Measurements from ENCODE around the gene RBPJ. TPM values are rescaled to one million over a fixed set of nuclear protein-coding genes. Genes with fewer than 3 reads are reported as not detected.

Gene RBPJ
- polyA plus RNA-seq, 4 donors = 13.0 to 50.6 (median 17.8) TPM

DNA sequence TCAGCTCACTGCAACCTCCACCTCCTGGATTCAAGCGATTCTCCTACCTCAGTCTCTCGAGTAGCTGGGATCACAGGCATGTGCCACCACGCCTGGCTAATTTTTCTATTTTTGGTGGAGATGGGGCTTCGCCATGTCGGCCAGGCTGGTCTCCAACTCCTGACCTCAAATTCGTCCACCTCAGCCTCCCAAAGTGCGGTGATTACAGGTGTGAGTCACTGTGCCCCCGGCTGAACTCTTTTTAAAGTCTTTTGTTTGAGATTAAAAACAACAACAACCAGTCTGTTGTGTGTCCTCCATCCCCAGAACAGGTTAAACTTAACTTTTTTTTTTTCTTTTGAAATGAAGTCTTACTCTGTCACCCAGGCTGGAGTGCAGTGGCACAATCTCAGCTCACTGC is 36.3 kb upstream of the RBPJ start:
- FAIRE-seq (no peak), DNase-seq (no peak)
- Histone ChIP-seq H3K9me3 (ENCODE audit: control insufficient read depth in 2 of 2, insufficient read depth in 1 of 2, low read depth in 1 of 2, low read length in 1 of 2) (no peaks in the 10 kb centered on the region), H3K27ac (ENCODE audit: low read depth in 1 of 3, low read length in 2 of 3) (no peak overlapping the region), H3K27me3 (ENCODE audit: control insufficient read depth in 3 of 3, insufficient read depth in 3 of 3, low read length in 3 of 3) (no peaks in the 10 kb centered on the region), H3K36me3 (ENCODE audit: control insufficient read depth in 3 of 3, insufficient read depth in 2 of 3, low read depth in 1 of 3, low read length in 3 of 3) (no peaks in the 10 kb centered on the region), H3K4me3 (ENCODE audit: low read depth in 1 of 3, low read length in 3 of 3) (no peak overlapping the region), H3K4me1 (ENCODE audit: control insufficient read depth in 3 of 3, insufficient read depth in 2 of 3, low read depth in 1 of 3, low read length in 2 of 3) (no peaks in the 10 kb centered on the region)
- 71 to 85% (median 74%) methylated on average over 8 of the region's 8 CpGs for WGBS, 3 donors

DNA sequence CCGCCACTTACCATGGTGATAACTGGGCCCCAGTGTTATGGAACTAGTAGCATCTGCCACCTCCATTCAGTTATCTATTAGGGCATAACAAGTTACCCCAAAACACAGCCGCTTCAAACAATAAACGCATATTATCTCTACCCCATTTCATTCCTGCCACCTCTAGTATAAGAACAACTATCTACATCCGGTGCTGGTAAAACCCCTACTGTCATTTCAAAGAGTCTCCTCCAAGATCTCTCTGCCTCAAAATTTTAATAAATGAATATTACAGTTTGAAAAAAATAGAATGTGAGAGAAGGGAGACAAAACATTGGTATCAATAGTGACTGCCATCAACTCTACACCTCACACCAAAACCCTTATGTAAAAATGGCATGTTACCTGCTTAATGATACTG is 35.5 kb upstream of the RBPJ start:
- no peaks in the 10 kb centered on the region for H3K4me1 ChIP-seq (ENCODE audit: control insufficient read depth in 3 of 3, insufficient read depth in 2 of 3, low read depth in 1 of 3, low read length in 2 of 3)
- no peaks in the 10 kb centered on the region for H3K27me3 ChIP-seq (ENCODE audit: control insufficient read depth in 3 of 3, insufficient read depth in 3 of 3, low read length in 3 of 3)
- no peak overlapping the region for H3K27ac ChIP-seq (ENCODE audit: low read depth in 1 of 3, low read length in 2 of 3)
- 86 to 92% (median 87%) methylated on average over 4 of the region's 4 CpGs for WGBS, 3 donors
- no peak overlapping the region for H3K4me3 ChIP-seq (ENCODE audit: low read depth in 1 of 3, low read length in 3 of 3)
- no peaks in the 10 kb centered on the region for H3K9me3 ChIP-seq (ENCODE audit: control insufficient read depth in 2 of 2, insufficient read depth in 1 of 2, low read depth in 1 of 2, low read length in 1 of 2)
- H3K36me3 ChIP-seq (ENCODE audit: control insufficient read depth in 3 of 3, insufficient read depth in 2 of 3, low read depth in 1 of 3, low read length in 3 of 3) = no peaks in the 10 kb centered on the region
- FAIRE-seq (no peak), DNase-seq (no peak)

DNA sequence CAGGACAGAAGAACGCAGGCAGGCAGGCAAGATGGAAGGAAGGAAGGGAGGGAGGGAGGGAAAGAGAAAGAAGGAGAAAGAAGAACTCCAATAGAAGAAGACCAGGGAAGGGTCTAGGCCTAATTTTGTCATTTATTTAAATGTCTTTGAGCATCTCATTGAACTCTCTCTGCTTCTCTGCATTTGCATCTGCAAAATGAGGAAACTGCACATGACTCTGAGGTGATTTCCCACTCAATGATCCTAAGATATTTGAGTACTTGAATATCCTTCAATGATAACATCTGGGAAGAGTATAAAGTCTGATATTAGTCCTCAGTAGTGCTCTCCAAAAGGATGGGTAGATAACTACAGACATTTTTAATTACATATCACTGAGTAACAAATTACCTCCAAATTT is 33.1 kb upstream of the RBPJ start:
- H3K27ac ChIP-seq (ENCODE audit: low read depth in 1 of 3, low read length in 2 of 3) = no peak overlapping the region

DNA sequence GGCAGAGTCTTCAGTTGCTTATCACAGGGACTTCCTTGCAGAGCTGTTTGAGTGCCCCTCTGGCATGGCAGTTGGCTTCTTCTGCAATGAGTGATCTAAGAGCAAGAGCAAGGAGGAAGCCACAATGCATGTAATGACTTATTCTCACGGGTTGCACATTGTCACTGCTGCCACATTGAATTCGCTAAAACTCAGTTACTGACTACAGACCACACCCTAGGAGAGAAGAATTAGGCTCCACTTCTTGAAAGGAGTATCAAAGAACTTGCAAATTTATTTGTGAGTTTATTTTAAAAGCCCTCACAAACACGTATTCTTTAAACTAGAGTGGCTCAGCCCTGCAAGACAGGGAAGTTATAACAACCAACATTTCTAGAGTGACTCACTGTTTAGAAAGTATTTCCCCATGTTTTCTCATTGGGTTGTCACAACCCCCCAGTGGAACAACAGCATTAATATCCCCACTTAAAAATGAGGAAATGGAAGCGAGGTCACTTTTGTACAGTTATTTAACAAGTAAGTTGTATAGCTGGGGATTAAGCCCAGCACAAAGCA is 32.4 kb upstream of the RBPJ start:
- no peak for DNase-seq
- Histone ChIP-seq H3K27ac (ENCODE audit: low read depth in 1 of 3, low read length in 2 of 3) (peak overlapping the region in 1 of 3 donors; percentile 25), H3K27me3 (ENCODE audit: control insufficient read depth in 3 of 3, insufficient read depth in 3 of 3, low read length in 3 of 3) (no peaks in the 10 kb centered on the region), H3K4me1 (ENCODE audit: control insufficient read depth in 3 of 3, insufficient read depth in 2 of 3, low read depth in 1 of 3, low read length in 2 of 3) (no peaks in the 10 kb centered on the region), H3K4me3 (ENCODE audit: low read depth in 1 of 3, low read length in 3 of 3) (no peak overlapping the region), H3K9me3 (ENCODE audit: control insufficient read depth in 2 of 2, insufficient read depth in 1 of 2, low read depth in 1 of 2, low read length in 1 of 2) (no peaks in the 10 kb centered on the region), H3K36me3 (ENCODE audit: control insufficient read depth in 3 of 3, insufficient read depth in 2 of 3, low read depth in 1 of 3, low read length in 3 of 3) (no peaks in the 10 kb centered on the region)
- FAIRE-seq = no peak
- 57 to 76% (median 64%) methylated on average over 4 of the region's 4 CpGs for WGBS, 3 donors

More for the DNA sequence above, 33.1 kb upstream of the RBPJ start:
- FAIRE-seq = no peak
- H3K4me3 ChIP-seq (ENCODE audit: low read depth in 1 of 3, low read length in 3 of 3) = no peak overlapping the region
- no peaks in the 10 kb centered on the region for H3K4me1 ChIP-seq (ENCODE audit: control insufficient read depth in 3 of 3, insufficient read depth in 2 of 3, low read depth in 1 of 3, low read length in 2 of 3)
- H3K9me3 ChIP-seq (ENCODE audit: control insufficient read depth in 2 of 2, insufficient read depth in 1 of 2, low read depth in 1 of 2, low read length in 1 of 2) = no peaks in the 10 kb centered on the region
- DNase-seq = no peak
- H3K36me3 ChIP-seq (ENCODE audit: control insufficient read depth in 3 of 3, insufficient read depth in 2 of 3, low read depth in 1 of 3, low read length in 3 of 3) = no peaks in the 10 kb centered on the region
- no peaks in the 10 kb centered on the region for H3K27me3 ChIP-seq (ENCODE audit: control insufficient read depth in 3 of 3, insufficient read depth in 3 of 3, low read length in 3 of 3)
- WGBS, 3 donors = 77 to 87% (median 83%) methylated on average over 1 of the region's 1 CpG

DNA sequence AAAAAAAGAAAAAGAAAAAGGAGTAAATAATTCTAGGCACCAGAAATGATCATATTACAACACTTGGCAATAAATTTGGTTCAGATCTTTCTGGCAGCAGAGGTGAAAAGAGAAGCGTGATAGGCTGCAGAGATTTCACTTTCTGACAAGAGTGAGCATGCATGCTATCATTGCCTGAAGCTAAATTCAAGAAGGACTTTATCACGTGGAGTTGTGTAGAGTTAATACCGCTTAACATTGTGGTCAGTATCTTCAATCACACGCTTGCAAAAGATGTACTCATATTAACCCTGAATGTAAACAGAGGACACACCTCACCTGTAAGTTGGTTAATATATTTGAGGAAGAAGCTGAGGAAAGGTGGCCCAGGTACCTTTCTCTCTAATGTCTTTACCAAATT is 31.4 kb upstream of the RBPJ start:
- Histone ChIP-seq H3K27me3 (ENCODE audit: control insufficient read depth in 3 of 3, insufficient read depth in 3 of 3, low read length in 3 of 3) (no peaks in the 10 kb centered on the region), H3K27ac (ENCODE audit: low read depth in 1 of 3, low read length in 2 of 3) (no peak overlapping the region), H3K9me3 (ENCODE audit: control insufficient read depth in 2 of 2, insufficient read depth in 1 of 2, low read depth in 1 of 2, low read length in 1 of 2) (no peaks in the 10 kb centered on the region), H3K4me3 (ENCODE audit: low read depth in 1 of 3, low read length in 3 of 3) (no peak overlapping the region), H3K4me1 (ENCODE audit: control insufficient read depth in 3 of 3, insufficient read depth in 2 of 3, low read depth in 1 of 3, low read length in 2 of 3) (no peaks in the 10 kb centered on the region), H3K36me3 (ENCODE audit: control insufficient read depth in 3 of 3, insufficient read depth in 2 of 3, low read depth in 1 of 3, low read length in 3 of 3) (no peaks in the 10 kb centered on the region)
- 60 to 69% (median 65%) methylated on average over 4 of the region's 4 CpGs for WGBS, 3 donors
- DNase-seq (no peak), FAIRE-seq (no peak)

DNA sequence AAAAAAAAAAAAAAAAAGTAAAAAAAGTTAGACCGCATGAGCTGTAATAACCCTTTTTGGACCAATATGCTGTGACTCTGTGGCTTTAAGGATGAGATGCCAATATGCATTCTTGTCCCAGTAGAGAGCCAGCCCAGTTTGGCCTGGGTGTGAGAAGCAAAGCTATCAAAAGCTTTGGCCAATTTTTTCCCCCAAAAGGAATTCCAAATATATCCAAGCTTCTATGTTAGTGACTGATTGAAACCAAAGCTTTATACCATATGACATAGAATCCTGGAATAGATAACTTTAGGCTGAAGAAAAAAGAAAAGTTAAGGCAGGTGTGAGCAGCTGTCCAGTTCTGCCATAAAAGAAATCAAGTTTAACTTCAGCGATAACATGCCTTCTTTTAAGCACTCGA is 30.5 kb upstream of the RBPJ start:
- Histone ChIP-seq H3K9me3 (ENCODE audit: control insufficient read depth in 2 of 2, insufficient read depth in 1 of 2, low read depth in 1 of 2, low read length in 1 of 2) (no peaks in the 10 kb centered on the region), H3K36me3 (ENCODE audit: control insufficient read depth in 3 of 3, insufficient read depth in 2 of 3, low read depth in 1 of 3, low read length in 3 of 3) (no peaks in the 10 kb centered on the region), H3K4me3 (ENCODE audit: low read depth in 1 of 3, low read length in 3 of 3) (no peak overlapping the region), H3K4me1 (ENCODE audit: control insufficient read depth in 3 of 3, insufficient read depth in 2 of 3, low read depth in 1 of 3, low read length in 2 of 3) (no peaks in the 10 kb centered on the region), H3K27me3 (ENCODE audit: control insufficient read depth in 3 of 3, insufficient read depth in 3 of 3, low read length in 3 of 3) (no peaks in the 10 kb centered on the region), H3K27ac (ENCODE audit: low read depth in 1 of 3, low read length in 2 of 3) (no peak overlapping the region)
- DNase-seq (no peak), FAIRE-seq (no peak)
- 64 to 84% (median 71%) methylated on average over 3 of the region's 3 CpGs for WGBS, 3 donors

DNA sequence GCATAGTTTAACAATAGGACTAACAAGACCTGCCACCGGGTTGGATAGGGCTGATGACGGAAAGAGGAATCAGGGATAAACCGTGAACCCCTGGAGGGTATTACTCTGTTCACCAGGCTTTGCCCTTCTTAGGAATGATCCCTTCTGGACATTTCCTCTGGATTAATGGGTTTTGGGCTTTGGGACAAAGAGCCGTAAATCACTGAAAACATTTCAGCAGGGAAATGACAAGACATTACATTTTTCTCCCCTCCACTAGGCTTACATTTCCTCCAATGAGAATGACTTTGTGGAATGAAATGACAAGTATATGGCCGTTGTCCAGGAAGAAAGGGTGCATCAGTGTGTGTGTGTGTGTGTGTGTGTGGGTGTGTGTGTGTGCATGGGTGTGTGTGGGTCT is 25.9 kb upstream of the RBPJ start:
- H3K9me3 ChIP-seq (ENCODE audit: control insufficient read depth in 2 of 2, insufficient read depth in 1 of 2, low read depth in 1 of 2, low read length in 1 of 2) = no peaks in the 10 kb centered on the region
- H3K27ac ChIP-seq (ENCODE audit: low read depth in 1 of 3, low read length in 2 of 3) = no peak overlapping the region
- WGBS, 3 donors = 91 to 95% (median 92%) methylated on average over 5 of the region's 5 CpGs
- no peaks in the 10 kb centered on the region for H3K36me3 ChIP-seq (ENCODE audit: control insufficient read depth in 3 of 3, insufficient read depth in 2 of 3, low read depth in 1 of 3, low read length in 3 of 3)
- FAIRE-seq = no peak
- no peaks in the 10 kb centered on the region for H3K4me1 ChIP-seq (ENCODE audit: control insufficient read depth in 3 of 3, insufficient read depth in 2 of 3, low read depth in 1 of 3, low read length in 2 of 3)
- H3K4me3 ChIP-seq (ENCODE audit: low read depth in 1 of 3, low read length in 3 of 3) = no peak overlapping the region
- DNase-seq = no peak
- no peaks in the 10 kb centered on the region for H3K27me3 ChIP-seq (ENCODE audit: control insufficient read depth in 3 of 3, insufficient read depth in 3 of 3, low read length in 3 of 3)

DNA sequence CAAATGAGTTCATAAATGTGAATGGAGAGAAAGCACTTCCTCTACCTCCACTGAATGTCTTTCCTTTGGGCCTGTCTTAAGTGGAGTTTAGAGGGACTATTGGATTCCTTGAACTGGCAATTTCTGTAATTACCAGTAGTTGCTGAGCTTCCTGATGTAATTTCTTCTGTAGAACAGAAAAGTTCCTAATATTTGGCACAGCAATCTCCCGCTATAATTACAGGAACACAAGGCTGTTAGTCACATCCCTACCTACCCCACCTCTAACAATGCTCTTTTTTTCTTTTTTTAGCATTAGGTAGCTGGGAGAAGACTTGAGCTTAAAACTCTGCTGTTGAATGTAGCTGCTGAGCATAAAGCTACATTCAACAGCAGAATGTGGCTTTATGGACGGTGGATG is 24.8 kb upstream of the RBPJ start:
- H3K9me3 ChIP-seq (ENCODE audit: control insufficient read depth in 2 of 2, insufficient read depth in 1 of 2, low read depth in 1 of 2, low read length in 1 of 2) = no peaks in the 10 kb centered on the region
- no peak for DNase-seq
- no peak overlapping the region for H3K27ac ChIP-seq (ENCODE audit: low read depth in 1 of 3, low read length in 2 of 3)
- WGBS, 3 donors = 83 to 94% (median 87%) methylated on average over 2 of the region's 2 CpGs
- FAIRE-seq = no peak
- H3K4me3 ChIP-seq (ENCODE audit: low read depth in 1 of 3, low read length in 3 of 3) = no peak overlapping the region
- no peaks in the 10 kb centered on the region for H3K27me3 ChIP-seq (ENCODE audit: control insufficient read depth in 3 of 3, insufficient read depth in 3 of 3, low read length in 3 of 3)
- no peaks in the 10 kb centered on the region for H3K36me3 ChIP-seq (ENCODE audit: control insufficient read depth in 3 of 3, insufficient read depth in 2 of 3, low read depth in 1 of 3, low read length in 3 of 3)
- H3K4me1 ChIP-seq (ENCODE audit: control insufficient read depth in 3 of 3, insufficient read depth in 2 of 3, low read depth in 1 of 3, low read length in 2 of 3) = no peaks in the 10 kb centered on the region

DNA sequence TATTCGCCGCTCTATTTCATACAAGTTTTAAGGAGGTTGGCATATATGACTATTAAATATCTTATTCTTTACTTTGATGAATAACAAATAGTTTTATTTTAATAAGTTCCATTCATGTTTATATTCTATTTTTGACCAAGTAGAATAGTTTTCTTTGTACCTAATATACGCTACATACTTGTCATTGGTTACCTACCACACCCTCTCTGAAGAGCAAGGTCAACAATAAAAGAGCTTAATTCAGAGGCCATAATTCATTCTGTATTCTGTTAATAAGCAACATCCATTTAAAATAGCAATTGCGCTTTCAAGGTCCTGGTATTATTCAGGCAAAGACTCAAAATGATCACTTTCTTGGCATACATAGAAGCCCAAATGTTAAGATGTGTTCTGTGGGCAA is 24.3 kb upstream of the RBPJ start:
- H3K9me3 ChIP-seq (ENCODE audit: control insufficient read depth in 2 of 2, insufficient read depth in 1 of 2, low read depth in 1 of 2, low read length in 1 of 2) = no peaks in the 10 kb centered on the region
- H3K36me3 ChIP-seq (ENCODE audit: control insufficient read depth in 3 of 3, insufficient read depth in 2 of 3, low read depth in 1 of 3, low read length in 3 of 3) = no peaks in the 10 kb centered on the region
- no peaks in the 10 kb centered on the region for H3K4me1 ChIP-seq (ENCODE audit: control insufficient read depth in 3 of 3, insufficient read depth in 2 of 3, low read depth in 1 of 3, low read length in 2 of 3)
- FAIRE-seq (no peak), DNase-seq (no peak)
- H3K27ac ChIP-seq (ENCODE audit: low read depth in 1 of 3, low read length in 2 of 3) = no peak overlapping the region
- no peaks in the 10 kb centered on the region for H3K27me3 ChIP-seq (ENCODE audit: control insufficient read depth in 3 of 3, insufficient read depth in 3 of 3, low read length in 3 of 3)
- no peak overlapping the region for H3K4me3 ChIP-seq (ENCODE audit: low read depth in 1 of 3, low read length in 3 of 3)
- whole genome bisulfite sequencing, 3 donors = 68 to 86% (median 82%) methylated on average over 4 of the region's 4 CpGs
